T-helper 1 cell (primary cell): ENCODE data around the gene PRKCB.
A peak's percentile ranks its signal among the peaks of the same experiment; 100 is the strongest.

ENCODE experiments used
- DNase-seq, 5 donors: peaks; one replicate each; pipeline ENCODE4 v3.0.0-alpha.2; 2012 to 2020

The PRKCB gene

GRCh38 chr16:23836404-23837311, 875 bp downstream of the PRKCB start:
- DNase-seq = peak; percentile 29 to 50 (median 40)

DNA sequence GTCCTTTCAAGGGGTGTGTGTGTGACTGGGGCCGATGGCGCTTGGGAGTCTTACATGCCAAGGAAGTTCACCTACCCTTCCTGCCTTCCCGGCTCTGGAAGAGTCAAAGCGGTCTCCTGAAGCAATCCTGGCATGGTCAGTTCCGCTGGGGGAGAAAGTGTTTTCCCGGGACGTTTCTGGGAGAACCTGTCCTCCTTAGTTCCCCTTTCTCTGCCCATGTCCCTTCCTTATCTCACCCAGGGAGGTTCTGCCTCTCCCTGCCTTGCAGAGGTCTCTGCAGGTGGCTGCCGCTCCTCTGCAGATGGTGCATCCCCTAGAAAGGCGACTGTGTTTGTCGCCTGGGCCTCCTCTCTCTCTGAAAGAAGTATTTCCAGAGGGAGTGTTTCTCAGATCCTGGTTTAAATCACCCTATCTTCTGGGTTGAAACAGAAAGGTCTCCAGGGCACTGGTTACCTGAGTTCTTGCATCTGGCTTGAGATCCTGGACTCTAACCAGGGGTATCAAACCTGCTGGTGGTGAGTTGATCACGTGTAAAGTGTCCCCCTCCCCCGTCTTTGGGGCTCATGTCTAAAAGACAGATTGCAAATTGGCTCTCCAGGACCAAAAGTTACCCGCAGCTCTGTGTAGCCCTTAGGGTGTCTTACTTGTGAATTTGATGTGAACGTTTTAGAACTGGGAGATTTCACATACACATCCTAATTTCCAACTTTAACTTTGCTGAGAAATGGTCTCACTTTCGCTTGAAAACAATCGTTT, 1.9 kb downstream of the PRKCB start:
- peak in 1 of 5 donors; percentile 18 for DNase-seq

DNA sequence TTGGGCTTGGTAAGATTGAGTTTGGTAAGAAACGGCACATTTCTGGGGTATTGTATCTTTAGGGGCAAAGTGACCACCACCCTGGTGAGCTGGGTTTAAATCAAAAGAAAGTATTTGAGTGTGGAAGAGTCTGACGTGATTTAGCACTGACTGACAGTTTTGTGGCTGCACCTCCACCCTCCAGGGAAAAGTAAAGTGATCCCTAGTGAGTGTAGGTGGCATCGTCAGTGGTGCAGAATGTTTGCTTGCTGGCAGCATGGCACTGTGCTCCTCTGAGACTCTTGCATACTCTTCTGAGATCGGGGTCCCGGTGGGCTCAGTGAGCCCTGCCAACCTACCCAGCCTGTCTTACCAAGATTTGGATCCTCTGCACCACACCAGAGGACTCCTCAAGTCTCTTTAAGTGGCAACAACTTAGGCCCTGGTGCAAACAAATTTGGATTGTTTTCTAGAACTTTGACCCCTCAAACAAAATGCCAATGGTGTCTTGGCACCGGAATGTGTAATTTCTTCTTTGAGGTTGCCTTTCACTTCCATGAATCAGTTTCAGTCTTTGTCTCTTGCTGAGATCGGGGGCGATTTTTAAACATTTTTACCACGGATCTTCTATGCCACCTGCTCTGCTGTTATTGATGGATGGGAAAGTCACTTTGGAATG, 2.8 kb downstream of the PRKCB start:
- DNase-seq = no peak

GRCh38 chr16:23840310-23840709, 4.5 kb downstream of the PRKCB start:
- peak in 1 of 5 donors; percentile 37 for DNase-seq

- peak in 1 of 5 donors; percentile 90 for DNase-seq
Measured at GRCh38 chr16:23842137-23842600, 6.4 kb downstream of the PRKCB start.

DNA sequence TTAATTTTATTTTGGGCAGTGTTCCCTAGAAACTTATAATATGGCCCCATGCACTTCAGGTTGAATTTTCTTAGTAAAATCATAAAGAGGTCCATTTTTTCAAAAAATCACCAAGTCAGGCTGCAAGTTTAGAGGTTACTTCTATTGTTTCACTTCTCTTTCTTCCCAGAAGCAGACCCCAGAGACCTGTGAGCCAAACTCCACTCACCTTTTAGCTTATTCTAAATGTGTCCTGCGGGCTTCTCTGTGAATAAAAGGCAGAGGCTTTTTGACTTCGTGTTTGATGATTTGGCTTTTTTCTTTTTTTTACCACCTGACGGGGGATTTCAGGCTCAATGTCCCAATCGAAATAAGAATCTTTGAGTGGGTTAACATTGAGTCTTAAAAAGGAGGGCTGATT, 7.4 kb downstream of the PRKCB start:
- no peak for DNase-seq

DNA sequence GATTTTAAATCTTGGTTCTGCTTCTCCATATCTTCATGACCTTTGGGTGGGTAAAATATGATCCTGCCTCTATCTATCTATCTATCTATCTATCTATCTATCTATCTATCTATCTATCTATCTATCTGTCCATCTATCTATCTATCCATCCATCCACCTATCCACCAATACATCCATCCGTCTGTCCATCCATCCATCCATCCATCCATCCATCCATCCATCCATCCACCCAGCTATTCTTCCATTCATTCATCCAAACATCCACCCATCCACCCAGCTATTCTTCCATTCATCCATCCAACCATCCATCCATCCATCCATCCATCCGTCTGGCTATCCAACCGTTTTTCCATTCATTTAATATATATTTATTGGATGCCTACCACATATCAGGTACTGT, 11.5 kb downstream of the PRKCB start:
- no peak for DNase-seq

- peak in 4 of 5 donors; percentile 20 to 65 (median 28) for DNase-seq
Measured at GRCh38 chr16:23847948-23848347, 12.2 kb downstream of the PRKCB start.

GRCh38 chr16:23848958-23849357, 13.2 kb downstream of the PRKCB start:
- DNase-seq = no peak

- peak in 1 of 5 donors; percentile 37 for DNase-seq
Measured at GRCh38 chr16:23852794-23853562, 17.2 kb downstream of the PRKCB start.

DNA sequence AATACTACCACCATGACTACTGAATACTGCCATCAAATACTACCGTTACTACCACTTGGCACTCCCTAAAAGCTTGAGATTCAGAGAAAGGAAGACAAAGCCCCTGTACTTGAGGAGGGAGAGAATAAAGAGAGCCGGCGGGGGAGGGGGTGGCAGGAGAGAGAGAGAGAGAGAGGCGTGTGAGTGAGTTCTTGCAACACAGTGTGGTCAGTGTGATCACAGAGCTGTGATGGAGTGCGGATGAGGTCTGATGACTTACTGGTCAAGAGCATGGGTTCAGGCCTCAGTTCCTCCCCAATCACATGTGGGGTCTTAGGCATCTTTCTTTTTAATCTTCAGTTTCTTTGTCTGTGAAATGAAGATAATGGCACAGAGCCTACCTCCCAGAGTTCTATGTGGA, 19.2 kb downstream of the PRKCB start:
- no peak for DNase-seq

DNA sequence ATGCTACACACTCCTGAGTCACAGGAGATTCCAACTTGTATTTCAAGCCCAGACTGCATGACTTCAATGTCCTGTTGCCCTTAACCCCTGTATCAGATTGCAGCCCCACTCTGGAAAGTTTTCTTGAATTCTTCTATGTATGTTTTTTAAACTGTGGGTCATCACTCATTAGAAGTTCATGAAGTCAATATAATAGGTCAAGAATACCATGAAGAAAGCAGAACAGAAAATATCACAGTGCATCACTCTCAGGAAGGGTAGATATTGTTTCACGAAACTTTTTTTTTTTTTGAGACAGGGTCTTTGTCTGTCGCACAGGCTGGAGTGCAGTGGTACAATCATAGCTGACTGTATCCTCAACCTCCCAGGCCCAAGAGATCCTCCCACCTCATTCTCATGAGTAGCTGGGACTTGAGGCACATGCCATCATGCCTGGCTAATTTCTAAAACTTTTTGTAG, 20.5 kb downstream of the PRKCB start:
- DNase-seq = no peak

GRCh38 chr16:23857256-23857880, 21.6 kb downstream of the PRKCB start:
- DNase-seq = no peak

DNA sequence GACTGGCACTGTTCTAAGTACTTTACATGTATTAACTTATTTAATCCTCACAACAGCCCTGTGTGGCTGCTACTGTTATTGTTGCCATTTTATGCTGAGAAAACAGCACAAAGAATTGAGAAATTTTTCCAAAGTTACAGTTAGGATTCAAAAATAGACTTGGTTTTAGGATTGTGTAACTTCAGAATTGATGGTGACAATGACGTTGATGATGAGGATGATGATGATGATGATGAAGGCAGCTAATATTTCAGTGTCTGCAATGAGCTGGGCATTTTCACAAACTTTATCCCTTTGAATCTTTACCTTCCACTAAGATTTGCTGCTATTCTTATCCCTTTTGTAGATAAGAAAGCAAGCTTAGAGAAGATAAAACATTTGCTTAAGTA, 22.1 kb downstream of the PRKCB start:
- DNase-seq = no peak

GRCh38 chr16:23858542-23858941, 22.8 kb downstream of the PRKCB start:
- no peak for DNase-seq

DNA sequence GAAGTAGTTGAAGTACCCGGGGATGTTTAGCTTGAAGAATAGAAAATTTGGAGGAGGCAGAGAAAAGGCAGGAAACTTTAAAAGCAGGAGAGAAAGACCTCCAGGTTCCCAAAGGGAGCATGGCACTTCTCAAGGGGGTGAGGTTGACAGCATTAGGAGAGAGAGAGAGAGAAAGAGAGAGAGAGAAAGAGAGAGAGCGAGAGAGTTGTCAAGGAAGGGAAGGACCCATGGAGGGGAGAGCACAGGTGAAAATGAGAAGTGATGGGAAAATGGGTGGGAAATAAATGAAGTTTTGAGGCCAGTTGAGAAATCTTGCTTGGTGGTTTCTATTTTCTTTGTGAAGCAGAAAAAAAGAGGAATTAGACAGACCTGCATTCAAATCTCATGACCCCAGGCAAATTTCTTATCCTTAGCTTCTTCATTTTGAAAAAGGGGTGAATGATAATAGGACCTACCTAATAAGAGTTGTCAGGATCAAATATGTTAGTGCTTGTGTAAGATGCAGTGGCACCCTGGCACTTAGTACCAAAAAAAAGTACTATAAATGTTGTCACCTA, 24.0 kb downstream of the PRKCB start:
- no peak for DNase-seq

- DNase-seq = no peak
Measured at GRCh38 chr16:23861874-23862273, 26.1 kb downstream of the PRKCB start.

- DNase-seq = no peak
Measured at GRCh38 chr16:23862556-23862955, 26.8 kb downstream of the PRKCB start.

DNA sequence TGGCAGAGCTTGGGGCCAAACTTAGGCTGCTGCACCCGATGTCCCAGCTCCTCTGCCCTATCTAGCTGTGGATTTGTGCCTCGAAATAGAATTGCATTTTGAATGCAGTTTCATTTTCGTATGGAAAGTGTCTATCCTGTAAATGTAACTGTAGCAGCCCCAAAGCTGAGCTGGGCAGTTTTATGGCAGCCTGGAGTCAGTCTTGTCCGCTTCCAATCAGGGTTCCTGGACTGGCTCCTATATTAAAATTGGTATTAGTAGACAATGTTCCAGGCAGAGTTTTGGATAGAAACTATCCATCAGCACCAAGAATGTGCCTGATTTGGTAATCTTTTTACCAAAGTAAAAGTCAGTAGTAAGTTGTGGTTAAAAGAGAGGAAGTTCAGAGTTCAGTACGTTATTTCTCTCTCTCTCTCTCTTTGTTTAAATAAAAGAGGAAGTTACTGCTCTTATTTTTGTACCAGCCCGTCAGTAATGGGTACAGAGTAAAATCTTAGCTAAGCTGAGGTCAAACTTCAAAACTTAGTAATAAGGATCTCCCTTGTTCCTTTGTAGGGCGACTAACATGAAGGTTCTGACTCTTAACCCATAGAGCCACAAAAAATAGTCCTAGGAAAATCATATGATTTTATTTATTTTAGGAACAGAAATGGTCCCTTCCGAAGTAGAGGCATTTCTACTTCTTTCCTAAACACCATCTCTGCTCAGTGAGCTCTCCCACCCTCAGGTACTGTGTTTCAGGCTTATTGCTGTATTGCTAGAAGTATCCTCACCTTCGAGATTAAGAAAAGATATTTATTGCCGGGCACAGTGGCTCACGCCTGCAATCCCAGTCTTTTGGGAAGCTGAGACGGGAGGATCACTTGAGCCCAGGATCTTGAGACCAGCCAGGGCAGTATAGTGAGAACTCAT, 28.0 kb downstream of the PRKCB start:
- peak in 2 of 5 donors; percentile 9 to 68 for DNase-seq

GRCh38 chr16:23865853-23866252, 30.1 kb downstream of the PRKCB start:
- no peak for DNase-seq
